Activated naive CD4-positive, alpha-beta T cell treated with anti-CD3 and anti-CD28 coated beads, Interleukin-2, amount 10 ng/mL, durations not matched to agents 5 hours and 36 hours (primary cell): Measurements from ENCODE around the gene KRT27. TPM values are rescaled to one million over a fixed set of nuclear protein-coding genes. Genes with fewer than 3 reads are reported as not detected.

Source experiments
- total RNA-seq, 2 experiments: library from RNA; stranded (reverse); gene quantifications; one replicate each; pipeline ENCODE4 v1.2.3, GENCODE V29; 2021

KRT27 gene
- total RNA-seq = not detected

GRCh38 chr17:40782450-40782849 lies at the start of gene KRT27:
TSS of gene KRT27 (minus strand) at chr17:40782550. CDS start at chr17:40782493, 57 bp downstream.

GRCh38 chr17:40822132-40822812 lies 39.9 kb upstream of the KRT27 start, which contains the start of gene KRT10:
TSS of gene KRT10 (minus strand) at chr17:40822614. CDS start at chr17:40822585, 29 bp downstream.

GRCh38 chr17:40799859-40800258 lies 17.5 kb upstream of the KRT27 start, which contains the start of gene KRT28:
TSS of gene KRT28 (minus strand) at chr17:40799959. CDS start at chr17:40799893, 66 bp downstream.

GRCh38 chr17:40772101-40772500 lies 10.2 kb downstream of the KRT27 start, which contains the start of gene KRT26:
TSS of gene KRT26 (minus strand) at chr17:40772201. CDS start at chr17:40772113, 88 bp downstream.

GRCh38 chr17:40755231-40755630 lies 27.1 kb downstream of the KRT27 start, which contains the start of gene KRT25:
TSS of gene KRT25 (minus strand) at chr17:40755331. CDS start at chr17:40755271, 60 bp downstream.

Other genes with a start within 250 kb of the KRT27 start
- gene CCR7, start 217.1 kb downstream of the KRT27 start, total RNA-seq = 100 to 1,000 TPM; 225 to 233 TPM
- gene SMARCE1, start 134.7 kb downstream of the KRT27 start, total RNA-seq = 100 to 1,000 TPM; 110 to 113 TPM
- gene KRT222, start 117.4 kb downstream of the KRT27 start, total RNA-seq = not detected
- not detected for gene KRT24, start 78.8 kb downstream of the KRT27 start, total RNA-seq
- gene KRT25, start 27.2 kb downstream of the KRT27 start, total RNA-seq = not detected
- not detected for gene KRT26, start 10.3 kb downstream of the KRT27 start, total RNA-seq
- not detected for gene KRT28, start 17.4 kb upstream of the KRT27 start, total RNA-seq
- gene KRT10, start 40.1 kb upstream of the KRT27 start, total RNA-seq = 10 to 100 TPM; 23.9 to 29.7 TPM
- not detected for gene KRT12, start 84.7 kb upstream of the KRT27 start, total RNA-seq
- not detected for gene KRT20, start 102.7 kb upstream of the KRT27 start, total RNA-seq
- gene KRT23, start 155.1 kb upstream of the KRT27 start, total RNA-seq = not detected
- gene KRT39, start 184.4 kb upstream of the KRT27 start, total RNA-seq = not detected
- not detected for gene KRT40, start 201.8 kb upstream of the KRT27 start, total RNA-seq
- not detected for gene KRTAP3-3, start 211.6 kb upstream of the KRT27 start, total RNA-seq
- gene KRTAP3-2, start 217.4 kb upstream of the KRT27 start, total RNA-seq = not detected
- gene KRTAP3-1, start 226.6 kb upstream of the KRT27 start, total RNA-seq = not detected
- not detected for gene KRTAP1-5, start 244.7 kb upstream of the KRT27 start, total RNA-seq
- gene KRTAP1-4, start 247.6 kb upstream of the KRT27 start, total RNA-seq = not detected